Astrocyte (in vitro differentiated cells and primary cell): ENCODE data around the gene DNAJB6. TPM values are rescaled to one million over a fixed set of nuclear protein-coding genes. Genes with fewer than 3 reads are reported as not detected.

Experiments
- DNase-seq: peaks from one replicate; pipeline ENCODE4 v3.0.0-alpha.2; 2010; ENCODE audit warnings: low read depth
- FAIRE-seq: peaks from 2 replicates; lab custom pipeline; 2011; peaks lifted over from hg19 to GRCh38; lab: Jason Lieb, UNC
- H2AFZ ChIP-seq: 2 replicates; pipeline ENCODE4 v1.6.0; 2012; ENCODE audit warnings: low read depth, low read length, inconsistent platforms
- H3K27ac ChIP-seq: 2 replicates; pipeline ENCODE4 v1.5.1; 2011; ENCODE audit warnings: low read depth, low read length, inconsistent platforms
- H3K27me3 ChIP-seq: 2 replicates; pipeline ENCODE4 v1.6.0; 2011; ENCODE audit warnings: low read length, inconsistent platforms; ENCODE audit not compliant: insufficient read depth
- H3K36me3 ChIP-seq: 2 replicates; pipeline ENCODE4 v1.5.1; 2011; ENCODE audit warnings: low read length, inconsistent platforms; ENCODE audit not compliant: insufficient read depth
- H3K4me1 ChIP-seq: 2 replicates; pipeline ENCODE4 v1.5.1; 2011; ENCODE audit warnings: low read length, inconsistent platforms; ENCODE audit not compliant: insufficient read depth
- H3K4me2 ChIP-seq: 2 replicates; pipeline ENCODE4 v1.6.0; 2012; ENCODE audit warnings: low read length, inconsistent platforms
- H3K4me3 ChIP-seq: 2 replicates; pipeline ENCODE4 v1.5.1; 2011; ENCODE audit warnings: low read depth, mild to moderate bottlenecking, low read length, inconsistent platforms; ENCODE audit not compliant: insufficient read depth
- H3K79me2 ChIP-seq: 2 replicates; pipeline ENCODE4 v1.6.0; 2012; ENCODE audit warnings: mild to moderate bottlenecking, low read length, inconsistent platforms; ENCODE audit not compliant: insufficient read depth
- H3K9ac ChIP-seq: 2 replicates; pipeline ENCODE4 v1.6.0; 2012; ENCODE audit warnings: mild to moderate bottlenecking, low read length, inconsistent platforms
- H3K9me3 ChIP-seq: 2 replicates; pipeline ENCODE4 v1.5.1; 2012; ENCODE audit warnings: low read depth, mild to moderate bottlenecking, low read length, inconsistent platforms; ENCODE audit not compliant: insufficient read depth
- H4K20me1 ChIP-seq: 2 replicates; pipeline ENCODE4 v1.6.0; 2012; ENCODE audit warnings: low read length, inconsistent platforms; ENCODE audit not compliant: insufficient read depth
- H3K27ac Mint-ChIP-seq: one replicate; pipeline ENCODE4 v1.8.0; 2021; ENCODE audit warnings: mild to moderate bottlenecking, mixed read lengths; ENCODE audit not compliant: unreplicated experiment
- H3K27me3 Mint-ChIP-seq: one replicate; pipeline ENCODE4 v1.8.0; 2021; ENCODE audit warnings: low read depth, mixed read lengths; ENCODE audit not compliant: unreplicated experiment
- H3K36me3 Mint-ChIP-seq: one replicate; pipeline ENCODE4 v1.8.0; 2021; ENCODE audit warnings: low read depth, mixed read lengths; ENCODE audit not compliant: unreplicated experiment
- H3K4me1 Mint-ChIP-seq: one replicate; pipeline ENCODE4 v1.8.0; 2021; ENCODE audit warnings: low read depth, mixed read lengths; ENCODE audit not compliant: unreplicated experiment
- H3K4me3 Mint-ChIP-seq: one replicate; pipeline ENCODE4 v1.8.0; 2021; ENCODE audit warnings: mild to moderate bottlenecking, moderate library complexity, mixed read lengths; ENCODE audit not compliant: unreplicated experiment
- H3K9me3 Mint-ChIP-seq: one replicate; pipeline ENCODE4 v1.8.0; 2021; ENCODE audit warnings: mild to moderate bottlenecking, mixed read lengths; ENCODE audit not compliant: unreplicated experiment
- CTCF ChIP-seq: IDR thresholded peaks from 2 replicates; pipeline ENCODE4 v1.5.1; 2011; ENCODE audit warnings: low read depth, mild to moderate bottlenecking, inconsistent platforms, low read length, moderate library complexity; ENCODE audit not compliant: insufficient read depth
- EZH2 ChIP-seq: IDR thresholded peaks from 2 replicates; pipeline ENCODE4 v1.6.1; 2012; ENCODE audit warnings: mild to moderate bottlenecking, low read length, inconsistent platforms; ENCODE audit not compliant: insufficient read depth
- total RNA-seq: library from RNA; stranded (reverse); gene quantifications from 2 replicates; pipeline ENCODE4 v1.2.1, GENCODE V29; 2021

Gene DNAJB6
- total RNA-seq, 1 donor from 2014 or later: 179 TPM

GRCh38 chr7:157294773-157295172, 42.0 kb upstream of the DNAJB6 start:
- Histone ChIP-seq H3K9ac (no peak overlapping the region), H3K27me3 (no peaks in the 10 kb centered on the region), H3K4me1 (no peaks in the 10 kb centered on the region), H2AFZ (no peak overlapping the region), H3K27ac (no peak overlapping the region), H3K36me3 (no peaks in the 10 kb centered on the region), H3K4me3 (no peak overlapping the region), H3K79me2 (no peaks in the 10 kb centered on the region), H3K4me2 (no peak overlapping the region), H3K9me3 (peaks cover 2% of the 10 kb centered on the region), H4K20me1 (no peaks in the 10 kb centered on the region)
- Mint-ChIP-seq H3K27me3 (peaks cover 2% of the 10 kb centered on the region), H3K9me3 (no peaks in the 10 kb centered on the region), H3K36me3 (peaks cover 3% of the 10 kb centered on the region), H3K27ac (no peak overlapping the region), H3K4me1 (peaks cover 2% of the 10 kb centered on the region), H3K4me3 (no peak overlapping the region)
- DNase-seq: no peak
- no peak for FAIRE-seq
- no peak for TF ChIP-seq CTCF
- no peak for TF ChIP-seq EZH2

- Histone ChIP-seq H4K20me1 (no peaks in the 10 kb centered on the region), H3K4me3 (no peak overlapping the region), H3K9ac (no peak overlapping the region), H3K27ac (no peak overlapping the region), H3K79me2 (no peaks in the 10 kb centered on the region), H2AFZ (no peak overlapping the region), H3K4me1 (no peaks in the 10 kb centered on the region), H3K4me2 (no peak overlapping the region), H3K27me3 (no peaks in the 10 kb centered on the region), H3K36me3 (no peaks in the 10 kb centered on the region), H3K9me3 (peaks cover 2% of the 10 kb centered on the region)
- H3K9me3 Mint-ChIP-seq: no peaks in the 10 kb centered on the region
- peaks cover 3% of the 10 kb centered on the region for H3K36me3 Mint-ChIP-seq
- TF ChIP-seq EZH2: no peak
- TF ChIP-seq CTCF: no peak
- DNase-seq (no peak), FAIRE-seq (no peak)
- peaks cover 2% of the 10 kb centered on the region for H3K4me1 Mint-ChIP-seq
- no peak overlapping the region for H3K27ac Mint-ChIP-seq
- peaks cover 2% of the 10 kb centered on the region for H3K27me3 Mint-ChIP-seq
- no peak overlapping the region for H3K4me3 Mint-ChIP-seq
Observed at GRCh38 chr7:157295338-157295737, 41.5 kb upstream of the DNAJB6 start.

GRCh38 chr7:157297185-157297584, 39.6 kb upstream of the DNAJB6 start:
- H3K27ac ChIP-seq: no peak overlapping the region
- H3K27me3 ChIP-seq: no peaks in the 10 kb centered on the region
- FAIRE-seq (no peak), DNase-seq (no peak)
- H3K27ac Mint-ChIP-seq: no peak overlapping the region
- no peaks in the 10 kb centered on the region for H3K36me3 ChIP-seq
- TF ChIP-seq EZH2: no peak
- no peaks in the 10 kb centered on the region for H3K79me2 ChIP-seq
- no peaks in the 10 kb centered on the region for H3K4me1 ChIP-seq
- H3K4me1 Mint-ChIP-seq: peaks cover 1% of the 10 kb centered on the region
- H3K4me3 Mint-ChIP-seq: no peak overlapping the region
- H3K4me3 ChIP-seq: no peak overlapping the region
- no peaks in the 10 kb centered on the region for H4K20me1 ChIP-seq
- H3K4me2 ChIP-seq: no peak overlapping the region
- peaks cover 2% of the 10 kb centered on the region for H3K27me3 Mint-ChIP-seq
- H3K36me3 Mint-ChIP-seq: peaks cover 3% of the 10 kb centered on the region
- H2AFZ ChIP-seq: no peak overlapping the region
- H3K9ac ChIP-seq: no peak overlapping the region
- peaks cover 2% of the 10 kb centered on the region for H3K9me3 ChIP-seq
- H3K9me3 Mint-ChIP-seq: no peaks in the 10 kb centered on the region
